GM21576 (cell line): Measurements from ENCODE around the gene ADAMTS6.
A peak's percentile ranks its signal among the peaks of the same experiment; 100 is the strongest.
"Not testable (repeated sequence)": the region's sequence is repeated elsewhere in the genome, so short reads cannot be mapped to it uniquely, and the experiment has no call there.

Experiments
- ATAC-seq: cut with Tn5 transposase; IDR thresholded peaks from one replicate; pipeline ENCODE4 v1.9.1; 2021; ENCODE audit warnings: mild to moderate bottlenecking, moderate library complexity; ENCODE audit not compliant: unreplicated experiment

Gene ADAMTS6, protein sequence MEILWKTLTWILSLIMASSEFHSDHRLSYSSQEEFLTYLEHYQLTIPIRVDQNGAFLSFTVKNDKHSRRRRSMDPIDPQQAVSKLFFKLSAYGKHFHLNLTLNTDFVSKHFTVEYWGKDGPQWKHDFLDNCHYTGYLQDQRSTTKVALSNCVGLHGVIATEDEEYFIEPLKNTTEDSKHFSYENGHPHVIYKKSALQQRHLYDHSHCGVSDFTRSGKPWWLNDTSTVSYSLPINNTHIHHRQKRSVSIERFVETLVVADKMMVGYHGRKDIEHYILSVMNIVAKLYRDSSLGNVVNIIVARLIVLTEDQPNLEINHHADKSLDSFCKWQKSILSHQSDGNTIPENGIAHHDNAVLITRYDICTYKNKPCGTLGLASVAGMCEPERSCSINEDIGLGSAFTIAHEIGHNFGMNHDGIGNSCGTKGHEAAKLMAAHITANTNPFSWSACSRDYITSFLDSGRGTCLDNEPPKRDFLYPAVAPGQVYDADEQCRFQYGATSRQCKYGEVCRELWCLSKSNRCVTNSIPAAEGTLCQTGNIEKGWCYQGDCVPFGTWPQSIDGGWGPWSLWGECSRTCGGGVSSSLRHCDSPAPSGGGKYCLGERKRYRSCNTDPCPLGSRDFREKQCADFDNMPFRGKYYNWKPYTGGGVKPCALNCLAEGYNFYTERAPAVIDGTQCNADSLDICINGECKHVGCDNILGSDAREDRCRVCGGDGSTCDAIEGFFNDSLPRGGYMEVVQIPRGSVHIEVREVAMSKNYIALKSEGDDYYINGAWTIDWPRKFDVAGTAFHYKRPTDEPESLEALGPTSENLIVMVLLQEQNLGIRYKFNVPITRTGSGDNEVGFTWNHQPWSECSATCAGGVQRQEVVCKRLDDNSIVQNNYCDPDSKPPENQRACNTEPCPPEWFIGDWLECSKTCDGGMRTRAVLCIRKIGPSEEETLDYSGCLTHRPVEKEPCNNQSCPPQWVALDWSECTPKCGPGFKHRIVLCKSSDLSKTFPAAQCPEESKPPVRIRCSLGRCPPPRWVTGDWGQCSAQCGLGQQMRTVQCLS (N-terminal part only)

GRCh38 chr5:65481635-65482295 lies at the start of gene ADAMTS6:
TSS of gene ADAMTS6 (minus strand) at chr5:65481920. CDS start at chr5:65473673, 8,247 bp downstream.
- ATAC-seq = peak; percentile 76

- ATAC-seq = no peak
These were observed 49.2 kb upstream of the ADAMTS6 start for GRCh38 chr5:65530904-65531303.

GRCh38 chr5:65525726-65526125 lies 44.0 kb upstream of the ADAMTS6 start:
- no peak for ATAC-seq

GRCh38 chr5:65512170-65512937 lies 30.6 kb upstream of the ADAMTS6 start:
- no peak for ATAC-seq

- ATAC-seq = no peak
These were observed 27.3 kb upstream of the ADAMTS6 start for GRCh38 chr5:65508978-65509377.

DNA sequence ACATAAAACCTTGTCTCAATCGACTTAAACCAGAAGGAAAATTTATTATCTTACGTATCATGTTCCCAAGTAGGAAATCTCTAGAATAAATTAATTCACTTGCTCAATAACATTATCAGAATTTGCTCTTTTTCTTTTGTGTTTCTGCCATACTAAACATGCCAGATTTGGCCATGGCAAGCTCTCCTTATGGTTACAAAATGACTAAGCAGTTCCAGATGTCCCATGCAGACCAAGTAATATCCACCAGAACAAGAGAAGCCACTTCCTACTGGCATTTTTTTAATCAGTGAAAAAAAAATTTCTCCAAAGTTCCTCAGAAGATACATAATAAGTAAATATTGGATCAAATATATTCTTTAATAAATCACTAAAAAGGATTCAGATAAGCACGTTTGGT lies 25.2 kb upstream of the ADAMTS6 start:
- ATAC-seq = no peak

GRCh38 chr5:65489119-65489518 lies 7.4 kb upstream of the ADAMTS6 start:
- no peak for ATAC-seq

GRCh38 chr5:65488038-65488687 lies 6.4 kb upstream of the ADAMTS6 start:
- ATAC-seq = not testable (repeated sequence)

DNA sequence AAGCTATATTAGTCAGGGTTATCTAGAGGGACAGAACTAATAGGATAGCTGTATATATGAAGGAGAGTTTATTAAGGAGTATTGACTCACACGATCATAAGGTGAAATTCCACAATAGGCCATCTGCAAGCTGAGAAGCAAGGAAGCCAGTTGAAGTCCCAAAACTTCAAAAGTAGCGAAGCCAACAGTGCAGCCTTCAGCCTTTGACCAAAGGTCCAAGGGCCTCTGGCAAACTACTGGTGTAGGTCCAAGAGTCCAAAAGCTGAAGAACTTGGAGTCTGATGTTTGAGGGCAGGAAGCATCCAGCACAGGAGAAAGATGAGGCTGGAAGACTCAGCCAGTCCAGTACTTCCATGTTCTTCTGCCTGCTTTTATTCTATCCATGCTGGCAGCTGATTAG lies 5.1 kb upstream of the ADAMTS6 start:
- ATAC-seq = not testable (repeated sequence)

DNA sequence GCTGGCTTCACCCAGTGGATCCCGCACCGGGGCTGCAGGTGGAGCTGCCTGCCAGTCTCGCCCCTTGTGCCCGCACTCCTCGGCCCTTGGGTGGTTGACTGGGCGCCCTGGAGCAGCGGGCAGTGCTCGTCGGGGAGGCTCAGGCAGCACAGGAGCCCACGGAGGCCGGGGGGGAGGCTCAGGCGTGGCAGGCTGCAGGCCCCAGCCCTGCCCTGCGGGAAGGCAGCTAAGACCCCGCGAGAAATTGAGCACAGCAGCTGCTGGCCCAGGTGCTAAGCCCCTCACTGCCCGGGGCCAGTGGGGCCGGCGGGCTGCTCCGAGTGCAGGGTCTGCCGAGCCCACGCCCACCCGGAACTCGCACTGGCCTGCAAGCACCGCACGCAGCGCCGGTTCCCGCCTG lies 3.7 kb upstream of the ADAMTS6 start:
- ATAC-seq = no peak

- peak; percentile 57 for ATAC-seq
These were observed 2.0 kb upstream of the ADAMTS6 start for GRCh38 chr5:65483546-65484346.

- no peak for ATAC-seq
These were observed 1.2 kb upstream of the ADAMTS6 start for GRCh38 chr5:65482736-65483545.

DNA sequence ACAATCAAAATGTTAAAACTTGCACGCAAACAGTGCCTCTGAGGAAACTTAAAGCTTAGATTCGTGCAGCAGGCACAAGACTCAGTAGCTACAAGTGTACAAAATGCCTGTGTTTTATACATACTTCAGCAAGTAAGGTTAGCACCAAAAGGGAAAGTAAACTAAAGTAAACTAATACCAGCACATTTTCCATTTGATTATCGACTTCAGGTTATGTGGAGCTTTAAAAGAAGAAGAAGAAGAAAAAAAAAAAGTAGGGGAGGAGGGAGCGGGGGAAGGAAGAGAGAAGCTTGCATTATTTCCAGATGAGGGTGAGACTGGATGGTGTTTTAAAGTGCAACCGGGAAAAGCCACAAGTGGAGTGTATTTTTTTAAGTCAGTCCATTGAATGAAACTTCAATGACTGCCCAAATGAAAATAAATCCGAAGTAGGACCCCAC lies 596 bp upstream of the ADAMTS6 start:
- no peak for ATAC-seq

DNA sequence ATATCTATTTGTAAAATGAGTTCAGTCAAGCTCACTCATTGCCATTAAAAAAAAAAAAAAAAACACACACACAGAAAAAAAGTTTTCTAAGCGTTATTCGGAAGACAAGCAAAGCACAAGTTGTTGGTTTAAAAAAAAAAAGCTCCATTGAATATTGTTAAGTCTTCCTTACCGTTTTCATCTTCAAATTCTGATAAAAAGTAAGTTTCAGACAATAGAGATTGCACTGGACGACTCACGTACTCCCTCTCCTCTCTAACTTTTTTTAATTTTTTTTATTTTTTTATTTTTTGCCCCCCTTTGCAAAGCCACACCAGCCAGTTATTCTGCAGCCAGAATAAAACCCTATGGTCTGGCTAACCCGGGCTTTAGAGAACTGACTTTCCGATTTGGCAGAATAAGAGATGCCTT lies 544 bp downstream of the ADAMTS6 start:
- peak; percentile 5 for ATAC-seq

- peak; percentile 25 for ATAC-seq
These were observed 1.3 kb downstream of the ADAMTS6 start for GRCh38 chr5:65480306-65480865.

DNA sequence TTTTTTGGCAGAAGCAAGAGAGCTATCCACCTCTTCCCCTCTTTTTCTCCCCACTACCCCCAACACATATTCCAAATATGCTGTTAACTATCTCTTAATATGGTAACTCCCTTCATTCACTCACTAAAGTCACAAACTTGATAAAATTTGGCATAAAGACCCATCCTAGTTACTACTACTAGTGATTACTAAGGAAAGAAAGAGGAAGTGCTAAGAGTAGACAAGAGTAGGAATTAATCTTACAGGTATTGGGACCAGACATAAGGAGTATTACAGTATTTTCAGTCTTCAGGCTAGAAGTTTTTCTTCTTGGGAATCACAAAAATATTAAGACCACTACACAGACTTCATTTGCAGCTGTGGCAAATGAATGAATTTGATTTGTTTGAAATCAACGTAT lies 2.2 kb downstream of the ADAMTS6 start:
- ATAC-seq = no peak

GRCh38 chr5:65478336-65478735 lies 3.4 kb downstream of the ADAMTS6 start:
- ATAC-seq = no peak

GRCh38 chr5:65475895-65476294 lies 5.8 kb downstream of the ADAMTS6 start:
- ATAC-seq = no peak
